Glutamatergic neuron (in vitro differentiated cells): ENCODE results near the gene PCDHGA9. TPM values are rescaled to one million over a fixed set of nuclear protein-coding genes. Genes with fewer than 3 reads are reported as not detected.
A peak's percentile ranks its signal among the peaks of the same experiment; 100 is the strongest.
"Not testable (repeated sequence)": the region's sequence is repeated elsewhere in the genome, so short reads cannot be mapped to it uniquely, and the experiment has no call there.

Experiments
- DNase-seq: peaks from one replicate; pipeline ENCODE4 v3.0.0; 2022
- H3K27ac Mint-ChIP-seq: one replicate; pipeline ENCODE4 v1.8.0; 2020; ENCODE audit warnings: mild to moderate bottlenecking, mixed read lengths, inconsistent platforms; ENCODE audit not compliant: unreplicated experiment
- H3K27me3 Mint-ChIP-seq: one replicate; pipeline ENCODE4 v1.8.0; 2020; ENCODE audit warnings: mild to moderate bottlenecking, moderate library complexity, mixed read lengths, inconsistent platforms; ENCODE audit not compliant: unreplicated experiment
- H3K36me3 Mint-ChIP-seq: one replicate; pipeline ENCODE4 v1.8.0; 2020; ENCODE audit warnings: mild to moderate bottlenecking, mixed read lengths, inconsistent platforms; ENCODE audit not compliant: unreplicated experiment
- H3K4me1 Mint-ChIP-seq: one replicate; pipeline ENCODE4 v1.8.0; 2020; ENCODE audit warnings: mild to moderate bottlenecking, low read depth, mixed read lengths, inconsistent platforms; ENCODE audit not compliant: unreplicated experiment
- H3K4me3 Mint-ChIP-seq: one replicate; pipeline ENCODE4 v1.8.0; 2020; ENCODE audit warnings: mild to moderate bottlenecking, mixed read lengths, inconsistent platforms; ENCODE audit not compliant: unreplicated experiment
- H3K9me3 Mint-ChIP-seq: one replicate; pipeline ENCODE4 v1.8.0; 2020; ENCODE audit warnings: mild to moderate bottlenecking, moderate library complexity, mixed read lengths, inconsistent platforms; ENCODE audit not compliant: unreplicated experiment
- total RNA-seq: library from RNA; stranded (reverse); fragmentation: NEBNext Ultra II Directional; extraction: Animal tissue kit (Norgen Biotek cat#: 25700); gene quantifications from one replicate; pipeline ENCODE4 v1.2.1, GENCODE V29; 2021; ENCODE audit not compliant: unreplicated experiment
- TF ChIP-seq, protein P1 (sequence below): fragments of 200-600 bp; sonication (generic); IDR thresholded peaks from one replicate; pipeline ENCODE4 v1.5.0; 2021; ENCODE audit not compliant: partially characterized antibody, unreplicated experiment

The PCDHGA9 gene
- total RNA-seq, 1 donor from 2014 or later, result 5.5 TPM

DNA sequence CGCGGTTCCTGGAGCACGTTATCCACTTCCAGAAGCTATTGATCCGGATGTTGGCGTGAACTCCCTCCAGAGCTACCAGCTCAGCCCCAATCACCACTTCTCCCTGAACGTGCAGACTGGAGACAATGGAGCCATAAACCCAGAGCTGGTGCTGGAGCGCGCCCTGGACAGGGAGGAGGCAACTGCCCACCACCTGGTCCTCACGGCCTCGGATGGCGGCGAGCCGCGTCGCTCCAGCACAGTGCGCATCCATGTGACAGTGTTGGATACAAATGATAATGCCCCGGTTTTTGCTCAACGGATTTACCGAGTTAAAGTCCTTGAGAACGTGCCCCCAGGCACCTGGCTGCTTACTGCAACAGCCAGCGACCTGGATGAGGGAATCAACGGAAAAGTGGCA is 809 bp downstream of the PCDHGA9 start:
- Mint-ChIP-seq H3K36me3 (peaks cover 64% of the 10 kb centered on the region), H3K4me1 (peaks cover 3% of the 10 kb centered on the region), H3K27me3 (peaks cover 6% of the 10 kb centered on the region), H3K9me3 (peaks cover 31% of the 10 kb centered on the region), H3K27ac (no peak overlapping the region), H3K4me3 (no peak overlapping the region)
- TF ChIP-seq, protein P1, sequence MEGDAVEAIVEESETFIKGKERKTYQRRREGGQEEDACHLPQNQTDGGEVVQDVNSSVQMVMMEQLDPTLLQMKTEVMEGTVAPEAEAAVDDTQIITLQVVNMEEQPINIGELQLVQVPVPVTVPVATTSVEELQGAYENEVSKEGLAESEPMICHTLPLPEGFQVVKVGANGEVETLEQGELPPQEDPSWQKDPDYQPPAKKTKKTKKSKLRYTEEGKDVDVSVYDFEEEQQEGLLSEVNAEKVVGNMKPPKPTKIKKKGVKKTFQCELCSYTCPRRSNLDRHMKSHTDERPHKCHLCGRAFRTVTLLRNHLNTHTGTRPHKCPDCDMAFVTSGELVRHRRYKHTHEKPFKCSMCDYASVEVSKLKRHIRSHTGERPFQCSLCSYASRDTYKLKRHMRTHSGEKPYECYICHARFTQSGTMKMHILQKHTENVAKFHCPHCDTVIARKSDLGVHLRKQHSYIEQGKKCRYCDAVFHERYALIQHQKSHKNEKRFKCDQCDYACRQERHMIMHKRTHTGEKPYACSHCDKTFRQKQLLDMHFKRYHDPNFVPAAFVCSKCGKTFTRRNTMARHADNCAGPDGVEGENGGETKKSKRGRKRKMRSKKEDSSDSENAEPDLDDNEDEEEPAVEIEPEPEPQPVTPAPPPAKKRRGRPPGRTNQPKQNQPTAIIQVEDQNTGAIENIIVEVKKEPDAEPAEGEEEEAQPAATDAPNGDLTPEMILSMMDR, result no peak
- DNase-seq, result no peak

DNA sequence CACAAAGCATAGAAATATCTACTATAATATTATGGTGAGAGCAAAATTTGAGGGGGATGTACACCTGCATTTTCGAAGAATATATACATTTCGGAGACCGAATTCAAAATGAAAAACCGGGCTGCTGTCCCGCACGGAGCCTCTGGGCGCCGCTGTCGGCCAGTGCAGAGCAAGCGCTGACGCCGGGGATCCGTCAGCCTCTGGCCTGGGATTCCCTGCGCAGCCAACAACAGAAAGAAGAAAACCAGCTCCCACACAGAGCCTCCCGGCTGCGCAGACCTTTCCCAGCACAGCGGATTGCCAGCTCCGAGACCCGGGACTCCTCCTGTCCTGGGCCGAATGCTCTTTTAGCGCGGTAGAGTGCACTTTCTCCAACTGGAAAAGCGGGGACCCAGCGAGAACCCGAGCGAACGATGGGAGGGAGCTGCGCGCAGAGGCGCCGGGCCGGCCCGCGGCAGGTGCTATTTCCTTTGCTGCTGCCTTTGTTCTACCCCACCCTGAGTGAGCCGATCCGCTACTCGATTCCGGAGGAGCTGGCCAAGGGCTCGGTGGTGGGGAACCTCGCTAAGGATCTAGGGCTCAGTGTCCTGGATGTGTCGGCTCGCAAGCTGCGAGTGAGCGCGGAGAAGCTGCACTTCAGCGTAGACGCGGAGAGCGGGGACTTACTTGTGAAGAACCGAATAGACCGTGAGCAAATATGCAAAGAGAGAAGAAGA is 5.4 kb downstream of the PCDHGA9 start, which contains the start of gene PCDHGB6:
PCDHGB6 (plus strand) TSS at position 232 of the 716 bp plus-strand sequence; CDS start at position 414, 182 bp downstream.
- peaks cover 17% of the 10 kb centered on the region for H3K27me3 Mint-ChIP-seq
- H3K27ac Mint-ChIP-seq, result peak within 1 kb of the TSS; percentile 95
- not testable (repeated sequence) for H3K4me1 Mint-ChIP-seq
- peak; percentile 82 for DNase-seq
- peaks cover 68% of the 10 kb centered on the region for H3K36me3 Mint-ChIP-seq
- H3K4me3 Mint-ChIP-seq, result peak within 1 kb of the TSS; percentile 93
- H3K9me3 Mint-ChIP-seq, result peaks cover 45% of the 10 kb centered on the region
- TF ChIP-seq, protein P1, result peak; percentile 71

DNA sequence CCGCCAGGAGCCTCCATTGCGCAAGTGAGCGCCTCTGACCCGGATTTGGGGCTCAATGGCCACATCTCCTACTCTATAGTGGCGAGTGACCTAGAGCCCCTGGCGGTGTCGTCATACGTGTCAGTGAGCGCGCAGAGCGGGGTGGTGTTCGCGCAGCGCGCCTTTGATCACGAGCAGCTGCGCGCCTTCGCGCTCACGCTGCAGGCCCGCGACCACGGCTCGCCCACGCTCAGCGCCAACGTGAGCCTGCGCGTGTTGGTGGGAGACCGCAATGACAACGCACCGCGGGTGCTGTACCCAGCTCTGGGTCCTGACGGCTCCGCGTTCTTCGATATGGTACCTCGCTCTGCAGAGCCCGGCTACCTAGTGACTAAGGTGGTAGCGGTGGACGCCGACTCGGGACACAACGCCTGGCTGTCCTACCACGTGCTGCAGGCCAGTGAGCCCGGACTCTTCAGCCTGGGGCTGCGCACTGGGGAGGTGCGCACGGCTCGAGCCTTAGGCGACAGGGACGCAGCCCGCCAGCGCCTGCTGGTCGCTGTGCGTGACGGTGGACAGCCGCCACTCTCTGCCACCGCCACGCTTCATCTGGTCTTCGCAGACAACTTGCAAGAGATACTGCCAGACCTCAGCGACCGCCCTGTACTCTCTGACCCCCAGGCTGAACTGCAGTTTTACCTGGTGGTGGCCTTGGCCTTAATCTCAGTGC is 7.2 kb downstream of the PCDHGA9 start:
- H3K4me3 Mint-ChIP-seq, result no peak overlapping the region
- peaks cover 24% of the 10 kb centered on the region for H3K27me3 Mint-ChIP-seq
- peaks cover 71% of the 10 kb centered on the region for H3K36me3 Mint-ChIP-seq
- no peak for DNase-seq
- H3K27ac Mint-ChIP-seq, result peak overlapping the region; percentile 88
- TF ChIP-seq, protein P1, result no peak
- H3K4me1 Mint-ChIP-seq, result peaks cover 3% of the 10 kb centered on the region
- H3K9me3 Mint-ChIP-seq, result peaks cover 52% of the 10 kb centered on the region

DNA sequence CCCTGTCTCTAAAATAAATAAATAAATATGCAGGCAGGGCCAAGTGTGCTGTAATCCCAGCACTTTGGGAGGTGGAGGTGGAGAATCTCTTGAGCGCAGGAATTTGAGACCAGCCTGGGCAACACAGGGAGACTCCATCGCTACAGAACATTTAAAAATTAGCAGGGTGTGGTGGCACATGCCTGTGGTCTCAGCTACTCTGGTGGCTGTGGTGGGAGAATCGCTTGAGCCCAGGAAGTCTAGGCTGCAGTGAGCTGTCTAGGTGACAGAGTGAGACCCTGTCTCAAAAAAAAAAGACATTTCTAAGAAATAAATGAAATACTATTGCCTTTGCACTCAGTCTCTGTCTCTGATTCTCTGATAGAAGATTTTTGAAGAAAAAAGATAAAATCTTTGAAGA is 9.0 kb downstream of the PCDHGA9 start:
- H3K36me3 Mint-ChIP-seq, result peaks cover 64% of the 10 kb centered on the region
- no peak for DNase-seq
- peaks cover 3% of the 10 kb centered on the region for H3K4me1 Mint-ChIP-seq
- H3K27me3 Mint-ChIP-seq, result peaks cover 24% of the 10 kb centered on the region
- TF ChIP-seq, protein P1, result no peak
- H3K9me3 Mint-ChIP-seq, result peaks cover 57% of the 10 kb centered on the region
- peak overlapping the region; percentile 52 for H3K4me3 Mint-ChIP-seq
- H3K27ac Mint-ChIP-seq, result no peak overlapping the region
